ENCODE data around the gene UGT1A9.

- TF ChIP-seq POLR2AphosphoS5 (IDR thresholded peaks at IDR 0.05), result no peak
- no peak for TF ChIP-seq CTCF (IDR thresholded peaks at IDR 0.05)
Measured at GRCh38 chr2:233656443-233656842, 15.3 kb upstream of the UGT1A9 start.

Data from gastroesophageal sphincter (tissue), 3 donors.